Keratinocyte (primary cell): ENCODE measurements around the gene SMIM35.

ENCODE experiments used
- CTCF ChIP-seq, 3 experiments: IDR thresholded peaks in 1 of 3; conservative IDR thresholded peaks in 1 of 3; optimal IDR thresholded peaks in 1 of 3; 2 replicates in 2 of 3; 3 replicates in 1 of 3; pipeline versions ENCODE3 to v1.5.1; 2011; ENCODE audit warnings: low read length in 3 of 3, mild to moderate bottlenecking in 3 of 3, moderate library complexity in 2 of 3, control low read depth in 1 of 3, inconsistent platforms in 1 of 3; ENCODE audit not compliant: insufficient read depth in 2 of 3; ENCODE audit errors: extremely low read depth in 1 of 3
- EZH2 ChIP-seq: IDR thresholded peaks from one replicate; pipeline ENCODE4 v1.6.1; 2012; ENCODE audit warnings: inconsistent platforms, mild to moderate bottlenecking, low read length, moderate library complexity

GRCh38 chr11:118045191-118045590, 41.6 kb downstream of the SMIM35 start:
- no peak for TF ChIP-seq CTCF (optimal IDR thresholded peaks at IDR 0.05 in 1 of 3, IDR thresholded peaks at IDR 0.05 in 1 of 3, conservative IDR thresholded peaks at IDR 0.05 in 1 of 3; ENCODE audit: extremely low read depth in 1 of 3, insufficient read depth in 2 of 3, low read length in 3 of 3)
- no peak for TF ChIP-seq EZH2
